RCC 7860 (cell line): Measurements from ENCODE around the gene REG1A.

ENCODE experiments used
- DNase-seq: peaks from one replicate; pipeline ENCODE4 v3.0.0-alpha.2; 2015; ENCODE audit warnings: low spot score
- FAIRE-seq: peaks from 2 replicates; lab custom pipeline; 2012; peaks lifted over from hg19 to GRCh38; lab: Jason Lieb, UNC

Gene REG1A, protein sequence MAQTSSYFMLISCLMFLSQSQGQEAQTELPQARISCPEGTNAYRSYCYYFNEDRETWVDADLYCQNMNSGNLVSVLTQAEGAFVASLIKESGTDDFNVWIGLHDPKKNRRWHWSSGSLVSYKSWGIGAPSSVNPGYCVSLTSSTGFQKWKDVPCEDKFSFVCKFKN

DNA sequence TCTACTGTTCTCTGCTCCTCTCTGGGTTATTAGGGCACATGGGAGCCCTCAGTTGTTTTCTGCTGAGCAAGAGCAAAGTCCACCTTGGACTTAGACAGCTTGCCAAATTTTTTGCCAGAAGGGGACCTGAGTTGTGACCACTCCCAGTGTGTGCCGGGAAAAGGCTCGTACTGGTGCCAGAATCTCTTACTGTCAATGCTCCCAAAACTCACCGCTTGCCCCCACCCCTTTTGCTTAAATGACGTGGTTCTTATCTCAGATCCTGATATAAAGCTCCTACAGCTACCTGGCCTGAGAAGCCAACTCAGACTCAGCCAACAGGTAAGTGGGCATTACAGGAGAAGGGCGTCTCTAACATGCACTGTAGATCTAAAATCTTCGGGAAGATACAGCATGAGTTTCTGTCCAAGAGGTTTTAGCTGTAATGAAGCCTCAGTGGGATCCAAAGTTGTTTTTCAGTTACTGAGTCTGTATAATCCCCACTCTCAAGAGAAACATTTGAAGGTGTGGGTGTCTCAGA, at the start of gene REG1A:
TSS of gene REG1A (plus strand) at position 295 of the 520 bp plus-strand sequence. CDS start 374 bp downstream, outside the sequence.
- no peak for DNase-seq
- FAIRE-seq: no peak

- no peak for FAIRE-seq
- no peak for DNase-seq
Observed at GRCh38 chr2:79071078-79071477, 49.2 kb upstream of the REG1A start.

- no peak for DNase-seq
- no peak for FAIRE-seq
Observed at GRCh38 chr2:79082987-79083386, 37.3 kb upstream of the REG1A start.

DNA sequence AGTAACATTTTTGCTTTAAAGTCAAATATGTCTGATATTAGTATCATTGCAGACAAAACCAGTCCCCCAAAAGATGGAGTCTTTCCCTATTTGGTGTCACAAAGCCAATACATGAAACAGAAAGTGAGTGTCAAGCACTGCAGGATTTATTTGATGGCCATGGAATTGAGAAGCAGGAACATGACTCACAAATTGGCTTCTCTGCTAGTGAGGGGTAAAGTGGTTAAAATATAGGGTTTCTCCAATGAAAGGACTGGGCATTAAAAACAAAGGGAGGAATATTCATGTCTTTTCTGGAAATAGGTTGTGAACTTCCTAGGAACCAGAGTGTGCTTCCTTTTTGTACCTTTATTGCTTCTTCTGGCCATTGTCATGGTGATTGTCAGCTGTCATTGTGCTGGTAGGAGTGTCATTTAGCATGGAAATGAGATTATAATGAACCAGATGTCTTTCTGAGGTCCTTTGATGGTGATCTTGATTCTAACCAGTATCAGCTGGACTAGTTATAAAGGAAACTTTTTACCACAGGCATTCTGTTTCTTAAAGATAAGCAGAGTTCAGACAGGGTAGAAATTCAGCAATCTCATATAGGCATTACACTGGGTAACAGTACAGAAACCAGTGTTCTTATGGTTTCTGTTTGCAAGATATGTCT, 36.6 kb upstream of the REG1A start:
- FAIRE-seq (no peak), DNase-seq (no peak)

DNA sequence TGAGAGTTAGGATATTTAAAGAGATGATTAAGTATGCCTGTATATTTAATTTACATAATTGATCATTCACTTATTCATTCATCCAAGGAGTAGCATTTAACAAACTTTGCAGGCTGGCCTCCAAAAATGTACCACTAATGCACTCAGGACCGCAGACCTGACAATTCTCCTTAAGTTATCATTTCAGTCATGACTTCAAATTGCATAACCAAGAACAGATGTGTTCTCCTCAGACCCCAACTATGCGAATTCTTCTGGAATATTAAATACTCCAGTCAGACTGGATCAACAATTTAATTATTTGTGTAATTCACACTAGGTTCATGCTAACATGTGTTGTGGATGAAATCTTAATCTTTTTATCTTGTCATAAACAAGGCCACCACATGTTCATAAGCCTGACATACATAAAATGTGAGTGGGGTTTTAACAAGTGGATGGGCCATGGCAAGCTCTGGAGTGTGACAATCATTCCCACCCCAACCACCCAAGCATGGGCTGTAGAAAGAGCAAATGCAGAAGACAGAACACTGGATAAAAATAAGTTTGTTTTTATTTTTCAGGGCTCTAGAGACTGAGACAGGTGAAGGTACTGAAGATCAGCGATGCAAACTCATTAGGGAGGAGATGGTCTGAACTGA, 35.7 kb upstream of the REG1A start:
- DNase-seq (no peak), FAIRE-seq (no peak)

- FAIRE-seq: no peak
Observed at GRCh38 chr2:79085382-79085781, 34.9 kb upstream of the REG1A start.

DNA sequence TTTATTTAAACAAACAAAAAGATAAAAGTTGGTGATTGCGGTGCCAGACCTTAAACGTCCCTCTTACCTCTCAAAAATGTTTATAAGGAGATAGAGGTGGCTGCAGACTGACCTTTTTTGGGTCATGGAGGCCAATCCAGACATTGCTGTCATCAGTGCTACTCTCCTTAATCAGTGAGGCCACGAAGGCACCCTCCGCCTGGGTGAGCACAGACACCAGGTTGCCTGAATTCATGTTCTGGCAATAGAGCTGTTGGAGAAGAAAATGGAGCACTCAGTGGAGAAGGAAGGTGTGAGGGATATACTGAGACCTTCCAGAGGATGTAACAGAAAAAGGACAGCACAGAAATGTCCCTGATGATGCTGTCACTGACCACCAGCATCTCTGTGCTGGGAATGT, 34.0 kb upstream of the REG1A start:
- no peak for FAIRE-seq
- DNase-seq: no peak

More at GRCh38 chr2:79085382-79085781, 34.9 kb upstream of the REG1A start:
- DNase-seq: no peak

GRCh38 chr2:79087785-79088364, 32.4 kb upstream of the REG1A start, which contains the start of gene REG1B:
Gene REG1B (minus strand): TSS chr2:79087993. CDS start chr2:79087612, 381 bp downstream.
- DNase-seq (no peak), FAIRE-seq (no peak)

- FAIRE-seq: no peak
- no peak for DNase-seq
Observed at GRCh38 chr2:79090693-79091092, 29.6 kb upstream of the REG1A start.

- DNase-seq: no peak
- FAIRE-seq: no peak
Observed at GRCh38 chr2:79097843-79098242, 22.4 kb upstream of the REG1A start.

DNA sequence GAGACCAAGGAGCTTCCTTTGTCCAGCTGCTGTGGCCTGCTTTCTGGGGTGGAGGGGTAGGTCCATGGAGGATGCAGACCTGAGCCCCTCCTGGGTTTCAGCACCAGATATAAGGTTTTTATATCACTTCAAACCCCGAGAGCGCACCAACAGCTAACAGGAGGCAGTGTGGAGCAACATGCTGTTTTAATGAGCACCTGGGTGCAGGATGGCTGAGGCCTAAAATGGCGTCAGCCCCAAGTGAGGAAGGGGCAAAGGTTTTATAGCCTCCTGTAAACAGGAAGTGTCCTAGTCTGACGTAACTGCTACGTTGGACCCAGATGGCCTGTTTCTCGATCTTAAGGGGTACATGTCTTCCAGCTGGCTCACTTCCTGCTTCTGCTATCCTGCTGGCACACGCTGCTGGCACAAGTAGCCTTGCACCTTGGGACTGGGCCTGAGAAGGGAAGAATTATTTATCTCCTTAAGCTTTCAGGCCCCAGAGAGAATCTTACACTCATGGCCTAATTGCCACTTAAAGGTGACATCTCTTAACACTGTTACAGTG, 21.1 kb upstream of the REG1A start:
- no peak for FAIRE-seq

DNA sequence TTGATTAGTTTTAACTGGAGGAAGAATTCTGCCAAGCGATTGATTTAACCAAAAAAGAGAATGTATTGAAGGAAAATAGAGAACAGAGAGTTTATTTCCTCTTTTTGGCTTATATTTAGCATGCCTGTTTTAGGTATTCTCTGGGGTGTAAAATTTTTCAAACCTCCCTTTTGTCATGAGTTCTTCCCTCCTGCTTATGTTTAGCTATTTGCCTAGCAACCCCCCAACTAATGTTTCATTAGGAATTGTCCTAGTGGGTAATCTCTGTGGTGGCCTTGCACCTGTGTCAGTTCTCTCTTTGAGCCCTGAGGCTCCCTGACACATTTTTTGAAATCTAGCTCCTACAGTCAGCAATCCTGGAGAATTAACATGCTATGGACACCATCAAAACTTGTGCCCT, 20.0 kb upstream of the REG1A start:
- FAIRE-seq (no peak), DNase-seq (no peak)

More for the DNA sequence above, 21.1 kb upstream of the REG1A start:
- DNase-seq: no peak

DNA sequence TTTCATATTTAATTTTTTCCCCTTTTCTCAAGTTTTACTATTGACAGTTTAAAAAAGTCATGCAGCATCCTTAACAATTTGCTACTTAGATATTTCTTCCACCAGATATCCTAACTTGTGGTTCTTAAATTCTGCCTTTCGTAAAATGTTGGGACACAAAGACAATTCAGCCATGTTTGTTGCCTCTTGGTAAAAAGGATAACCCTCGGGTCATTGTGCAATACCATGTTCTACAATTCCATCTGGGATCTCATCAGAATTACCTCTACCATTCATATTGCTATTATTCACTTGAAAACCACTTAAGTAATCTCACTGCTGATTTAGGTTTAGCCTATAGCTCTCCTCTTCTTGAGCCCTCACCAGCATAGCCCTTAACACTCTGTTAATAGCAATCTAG, 19.3 kb upstream of the REG1A start:
- no peak for DNase-seq
- FAIRE-seq: no peak

GRCh38 chr2:79103214-79103613, 17.1 kb upstream of the REG1A start:
- FAIRE-seq: no peak

GRCh38 chr2:79105259-79105658, 15.0 kb upstream of the REG1A start:
- FAIRE-seq (no peak), DNase-seq (no peak)

More at GRCh38 chr2:79103214-79103613, 17.1 kb upstream of the REG1A start:
- DNase-seq: no peak

DNA sequence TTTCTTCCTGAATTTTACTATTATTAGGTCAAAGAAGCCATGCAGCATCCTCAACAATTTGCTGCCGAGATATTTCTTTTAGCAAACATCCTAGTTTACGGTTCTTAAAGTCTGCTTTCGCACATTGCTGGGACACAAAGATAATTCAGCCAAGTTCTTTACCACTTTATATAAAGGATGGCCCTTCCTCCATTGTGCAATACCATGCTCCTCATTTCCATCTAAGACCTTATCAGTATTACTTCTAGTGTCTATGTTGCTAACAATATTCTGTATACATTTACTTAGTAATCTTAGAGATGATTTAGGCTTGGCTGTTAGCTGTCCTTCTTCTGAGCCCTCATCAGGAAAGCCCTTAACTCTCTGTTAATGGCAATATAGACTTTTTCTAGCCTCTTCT, 8.0 kb upstream of the REG1A start:
- DNase-seq (no peak), FAIRE-seq (no peak)

DNA sequence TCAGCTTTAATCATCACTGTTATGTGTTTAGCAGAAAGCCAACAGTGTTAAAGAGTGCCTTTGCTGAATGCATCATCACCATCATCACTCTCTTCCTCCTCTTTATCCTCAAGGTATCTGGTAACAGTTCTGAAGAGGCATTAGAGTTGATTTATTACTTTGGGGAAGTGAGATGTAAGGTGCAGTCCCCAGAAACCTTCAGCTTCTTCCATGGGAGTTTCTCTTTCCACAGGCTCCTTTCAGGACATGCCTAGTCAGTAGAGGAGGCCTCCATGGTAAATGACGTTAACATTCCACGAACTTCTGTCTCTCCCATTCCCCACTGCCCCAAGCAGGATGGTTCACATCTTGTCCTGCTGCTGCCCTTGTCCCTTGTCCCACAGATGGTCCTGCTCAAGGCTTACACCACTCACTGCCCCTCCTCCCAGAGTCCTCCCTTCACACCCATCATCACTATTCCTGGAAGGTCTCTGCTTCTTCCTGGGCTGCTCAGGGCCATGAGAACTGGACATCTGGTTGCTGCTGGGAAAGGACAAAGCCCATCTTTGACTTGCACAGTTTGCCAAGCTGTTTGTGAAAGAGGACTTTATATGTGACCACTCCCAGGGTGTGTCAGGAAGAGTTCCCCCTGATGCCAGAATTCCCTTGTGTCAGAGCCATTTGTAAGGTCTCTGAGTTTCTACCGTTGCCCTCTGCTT, 5.3 kb upstream of the REG1A start:
- FAIRE-seq: no peak
- no peak for DNase-seq

DNA sequence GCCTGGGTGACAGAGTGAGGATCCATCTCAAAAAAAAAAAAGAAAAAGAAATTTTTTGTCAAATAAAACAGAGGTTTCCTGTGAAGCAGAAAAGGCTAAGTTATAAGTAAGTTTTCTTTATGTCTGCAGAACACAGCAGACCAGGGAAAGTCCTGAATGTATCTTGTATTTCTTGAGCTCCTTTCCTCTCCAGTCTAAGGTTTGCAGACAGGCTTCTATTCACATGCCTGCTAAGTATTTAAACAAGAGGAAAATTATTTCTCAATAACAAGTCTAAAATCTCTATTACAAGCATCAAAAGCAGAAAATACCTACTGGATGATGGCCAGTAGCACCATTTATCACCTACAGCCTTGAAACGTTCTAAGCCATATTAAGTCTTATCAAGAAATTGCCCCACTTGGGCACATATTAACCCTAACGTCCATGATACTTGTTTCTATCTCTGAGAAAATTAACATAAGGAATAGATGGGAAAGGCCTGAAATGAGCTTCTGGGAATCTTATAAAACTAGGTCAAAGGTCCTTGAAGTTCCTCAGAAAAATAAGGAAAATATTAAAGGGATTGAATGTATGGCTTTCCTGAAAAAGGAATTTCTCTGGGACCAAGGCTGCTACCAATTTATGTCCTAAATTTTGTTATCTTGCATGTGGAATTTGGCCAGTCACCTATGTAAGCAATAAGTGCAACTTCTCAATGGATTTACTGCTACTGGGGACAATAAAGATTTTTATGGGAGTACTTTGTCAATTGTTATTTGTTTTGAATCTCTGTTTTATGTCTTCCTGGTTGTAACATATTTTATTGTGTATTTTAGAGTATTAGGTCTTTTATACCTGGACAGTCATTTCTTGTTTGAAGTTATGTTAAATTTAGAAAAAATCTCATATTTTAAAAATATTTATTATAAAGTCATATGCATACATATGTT, 3.0 kb upstream of the REG1A start:
- no peak for FAIRE-seq
- no peak for DNase-seq

- no peak for DNase-seq
- no peak for FAIRE-seq
Observed at GRCh38 chr2:79122676-79123075, 2.4 kb downstream of the REG1A start.
